Smooth muscle cell (in vitro differentiated cells): ENCODE measurements around the gene ARHGAP19. TPM values are rescaled to one million over a fixed set of nuclear protein-coding genes. Genes with fewer than 3 reads are reported as not detected.

Source experiments
- DNase-seq: peaks from one replicate; lab custom pipeline; 2025; ENCODE audit not compliant: unreplicated experiment; lab: John Stamatoyannopoulos, UW
- H2AFZ ChIP-seq: fragments of 200-600 bp; sonication (generic); 2 replicates; pipeline ENCODE4 v1.6.0; 2016; ENCODE audit warnings: antibody characterized with exemption, low read depth, mild to moderate bottlenecking
- H3F3A ChIP-seq: fragments of 200-600 bp; sonication (generic); 2 replicates; pipeline ENCODE4 v1.6.0; 2017; ENCODE audit warnings: antibody characterized with exemption, low read depth
- H3K27ac ChIP-seq: fragments of 200-600 bp; sonication (generic); 2 replicates; pipeline ENCODE4 v1.5.1; 2016; ENCODE audit warnings: low read depth, mild to moderate bottlenecking
- H3K27me3 ChIP-seq: fragments of 200-600 bp; sonication (generic); 2 replicates; pipeline ENCODE4 v1.6.1; 2016; ENCODE audit warnings: low read depth, mild to moderate bottlenecking
- H3K36me3 ChIP-seq: fragments of 200-600 bp; sonication (generic); 2 replicates; pipeline ENCODE4 v1.5.1; 2016; ENCODE audit warnings: low read depth
- H3K4me1 ChIP-seq: fragments of 200-600 bp; sonication (generic); 2 replicates; pipeline ENCODE4 v1.5.1; 2016; ENCODE audit warnings: low read depth
- H3K4me2 ChIP-seq: fragments of 200-600 bp; sonication (generic); 2 replicates; pipeline ENCODE4 v1.6.0; 2016; ENCODE audit warnings: mild to moderate bottlenecking
- H3K4me3 ChIP-seq: fragments of 200-600 bp; sonication (generic); 2 replicates; pipeline ENCODE4 v1.5.1; 2016; ENCODE audit warnings: mild to moderate bottlenecking
- H3K79me2 ChIP-seq: fragments of 200-600 bp; sonication (generic); 2 replicates; pipeline ENCODE4 v1.6.0; 2016; ENCODE audit warnings: low read depth, mild to moderate bottlenecking
- H3K9ac ChIP-seq: fragments of 200-600 bp; sonication (generic); 2 replicates; pipeline ENCODE4 v1.6.0; 2016; ENCODE audit warnings: low read depth
- H3K9me3 ChIP-seq: fragments of 200-600 bp; sonication (generic); replicated peaks from 2 replicates; pipeline ENCODE4 v1.5.1; 2016; ENCODE audit warnings: low read depth
- H4K20me1 ChIP-seq: fragments of 200-600 bp; sonication (generic); 2 replicates; pipeline ENCODE4 v1.6.0; 2016; ENCODE audit warnings: low read depth
- CTCF ChIP-seq: fragments of 200-600 bp; sonication (generic); IDR thresholded peaks from 2 replicates; pipeline ENCODE4 v1.5.1; 2017; ENCODE audit warnings: borderline replicate concordance, mild to moderate bottlenecking, antibody characterized with exemption; ENCODE audit not compliant: insufficient read depth, poor library complexity, severe bottlenecking
- WGBS: methylation state at CpG from one replicate; pipeline ENCODE4 v1.1.7; 2016; ENCODE audit warnings: low lambda C conversion rate; 5-methylcytosine and 5-hydroxymethylcytosine counted together
- polyA plus RNA-seq: library from polyadenylated mRNA; unstranded; fragments of >200 nt; fragmentation: Nextera tagmentation; extraction: Ambion mirVana; gene quantifications from 2 replicates; pipeline ENCODE4 v1.2.1, GENCODE V29; 2016
- total RNA-seq: library from RNA; depleted of rRNA; stranded (reverse); fragments of >200 nt; gene quantifications from 2 replicates; pipeline ENCODE4 v1.2.3, GENCODE V29; 2014

ARHGAP19 gene
- total and polyA plus RNA-seq, 2 experiments from 2014 or later = 3.5 to 20.5 TPM

DNA sequence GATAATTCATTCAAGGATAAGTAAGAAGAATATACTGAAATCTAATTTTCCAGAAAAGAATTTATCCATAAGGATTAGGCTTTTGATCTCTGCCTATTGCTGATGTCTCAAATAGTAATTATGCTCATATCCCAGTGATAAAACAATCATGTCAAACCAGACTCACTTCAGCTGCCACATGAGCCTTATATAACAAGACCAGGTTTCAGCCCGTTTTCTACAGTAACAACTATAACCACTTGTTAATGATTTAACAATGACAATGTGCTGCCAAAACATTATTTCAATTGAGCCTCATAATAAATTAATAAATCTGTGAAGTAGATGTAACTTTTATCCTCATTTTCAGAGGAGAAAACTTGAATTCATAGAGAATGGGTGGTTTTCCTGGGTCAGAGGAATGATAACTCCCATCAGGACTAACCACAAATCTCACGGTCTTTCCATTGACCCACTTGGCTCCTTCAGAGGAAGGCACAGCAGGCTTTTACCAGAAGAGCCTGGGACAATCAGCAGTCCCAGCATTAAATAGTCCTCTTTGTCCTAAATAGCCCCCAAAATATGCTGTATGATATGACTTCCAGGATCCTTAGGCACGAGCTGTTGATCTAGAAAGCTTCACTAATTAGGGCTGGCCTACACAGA is 64.2 kb downstream of the ARHGAP19 start:
- Histone ChIP-seq H3K4me2 (no peak overlapping the region), H3K36me3 (no peaks in the 10 kb centered on the region), H3K79me2 (no peaks in the 10 kb centered on the region), H3K27ac (no peak overlapping the region), H3K9ac (no peak overlapping the region), H3F3A (no peaks in the 10 kb centered on the region), H3K4me3 (no peak overlapping the region), H3K9me3 (no peaks in the 10 kb centered on the region), H4K20me1 (no peaks in the 10 kb centered on the region), H3K4me1 (no peaks in the 10 kb centered on the region), H3K27me3 (no peaks in the 10 kb centered on the region), H2AFZ (no peak overlapping the region)
- no peak for DNase-seq
- TF ChIP-seq CTCF = no peak
- WGBS = 86% methylated on average over 3 of the region's 3 CpGs

DNA sequence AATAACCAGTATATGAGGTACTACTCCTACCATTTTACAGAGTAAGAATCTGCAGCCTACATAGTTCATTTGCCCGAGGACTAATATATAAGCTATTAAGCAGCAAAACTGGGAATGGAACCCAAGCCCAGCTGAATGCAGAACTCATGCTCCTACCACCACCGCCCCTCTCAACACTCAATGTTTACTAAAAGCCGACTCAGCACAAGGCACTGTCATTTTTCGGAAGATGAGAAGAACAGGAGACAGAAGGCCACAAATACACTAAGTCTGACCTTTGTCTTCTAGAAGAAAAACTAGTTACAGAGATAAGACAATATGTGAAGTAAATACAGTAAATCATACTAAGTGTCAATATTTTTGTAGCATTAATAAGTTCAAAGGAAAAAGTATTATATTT is 66.0 kb downstream of the ARHGAP19 start:
- Histone ChIP-seq H4K20me1 (no peaks in the 10 kb centered on the region), H3K4me1 (peaks cover 4% of the 10 kb centered on the region), H3K79me2 (no peaks in the 10 kb centered on the region), H3K27ac (no peak overlapping the region), H3K9me3 (no peaks in the 10 kb centered on the region), H3F3A (no peaks in the 10 kb centered on the region), H3K27me3 (no peaks in the 10 kb centered on the region), H2AFZ (no peak overlapping the region), H3K4me2 (no peak overlapping the region), H3K9ac (no peak overlapping the region), H3K4me3 (no peak overlapping the region), H3K36me3 (no peaks in the 10 kb centered on the region)
- 94% methylated on average over 4 of the region's 4 CpGs for WGBS
- DNase-seq = no peak
- TF ChIP-seq CTCF = no peak

DNA sequence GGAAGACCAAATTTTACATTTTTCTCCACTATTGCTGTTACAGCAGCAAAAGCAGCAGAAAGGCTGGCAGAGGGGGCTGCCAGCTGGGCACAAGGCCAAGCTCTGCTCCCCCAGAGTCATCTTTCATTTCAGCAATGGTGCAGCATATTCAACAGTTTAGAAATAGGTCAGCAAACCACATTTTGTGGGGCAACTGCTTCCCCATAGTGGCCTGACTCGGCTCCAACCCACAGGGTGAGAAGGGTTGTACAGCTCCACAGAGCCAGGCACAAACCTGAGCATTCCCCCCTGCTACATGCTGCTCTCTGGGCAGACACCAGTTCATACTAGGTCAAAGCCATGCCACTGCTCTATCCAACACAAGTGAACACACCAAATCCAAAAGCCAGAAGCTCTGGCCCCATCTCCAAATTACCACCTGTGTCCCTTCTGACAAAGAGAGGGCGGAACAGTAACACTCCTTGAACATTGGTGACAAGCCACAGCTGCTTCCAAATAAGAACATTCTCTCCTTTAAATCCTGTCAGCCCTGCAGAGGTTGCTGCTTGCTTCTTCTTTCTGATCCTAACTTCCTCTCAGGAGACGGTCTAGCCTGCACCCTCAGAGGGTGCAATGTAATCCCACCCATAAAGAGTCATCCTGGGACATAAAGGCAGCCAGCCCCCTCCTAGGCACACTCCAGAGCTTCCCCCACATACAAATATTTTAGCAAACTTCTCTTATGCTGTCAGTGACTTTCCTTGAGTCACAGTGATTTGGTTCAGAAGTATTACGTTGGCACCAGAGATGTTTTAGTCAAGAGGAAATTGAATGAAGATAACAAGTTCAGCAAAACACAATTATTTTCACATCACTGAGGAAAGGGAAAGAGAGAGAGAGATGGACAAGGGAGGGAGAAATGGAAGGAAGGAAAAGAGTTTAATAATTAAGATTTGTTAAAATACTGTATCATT is 67.7 kb downstream of the ARHGAP19 start:
- no peaks in the 10 kb centered on the region for H3F3A ChIP-seq
- no peak overlapping the region for H2AFZ ChIP-seq
- no peak overlapping the region for H3K9ac ChIP-seq
- WGBS = 98% methylated on average over 4 of the region's 4 CpGs
- peaks cover 4% of the 10 kb centered on the region for H3K4me1 ChIP-seq
- no peak overlapping the region for H3K27ac ChIP-seq
- DNase-seq = no peak
- no peaks in the 10 kb centered on the region for H3K79me2 ChIP-seq
- TF ChIP-seq CTCF = no peak
- no peaks in the 10 kb centered on the region for H4K20me1 ChIP-seq
- H3K27me3 ChIP-seq = no peaks in the 10 kb centered on the region
- H3K4me2 ChIP-seq = no peak overlapping the region
- H3K4me3 ChIP-seq = no peak overlapping the region
- H3K9me3 ChIP-seq = no peaks in the 10 kb centered on the region
- H3K36me3 ChIP-seq = no peaks in the 10 kb centered on the region
